Measurements from ENCODE around the gene CFB. TPM values are rescaled to one million over a fixed set of nuclear protein-coding genes. Genes with fewer than 3 reads are reported as not detected.
"Not testable (repeated sequence)": the region's sequence is repeated elsewhere in the genome, so short reads cannot be mapped to it uniquely, and the experiment has no call there.

Gene CFB
- total RNA-seq, 1 experiment from 2014 or later, result 4.7 TPM

- in situ Hi-C loops (cut with HindIII; ENCODE audit: low pct_unique_long_range_greater_than_20kb, low sequenced_read_pairs), result no loop called here
- DNase-seq (ENCODE audit: low read depth), result peak; percentile 23
Observed at GRCh38 chr6:31908791-31909190, 37.1 kb upstream of the CFB start.

GRCh38 chr6:31909298-31909697 is 36.6 kb upstream of the CFB start:
- DNase-seq (ENCODE audit: low read depth); in situ Hi-C loops (cut with HindIII; ENCODE audit: low pct_unique_long_range_greater_than_20kb, low sequenced_read_pairs): not testable (repeated sequence)

GRCh38 chr6:31911826-31912585 is 33.9 kb upstream of the CFB start:
- no peak for DNase-seq (ENCODE audit: low read depth)
- in situ Hi-C loops (cut with HindIII; ENCODE audit: low pct_unique_long_range_greater_than_20kb, low sequenced_read_pairs), result no loop called here

GRCh38 chr6:31915351-31915750 is 30.5 kb upstream of the CFB start:
- in situ Hi-C loops (cut with HindIII; ENCODE audit: low pct_unique_long_range_greater_than_20kb, low sequenced_read_pairs), result no loop called here
- DNase-seq (ENCODE audit: low read depth), result no peak

DNA sequence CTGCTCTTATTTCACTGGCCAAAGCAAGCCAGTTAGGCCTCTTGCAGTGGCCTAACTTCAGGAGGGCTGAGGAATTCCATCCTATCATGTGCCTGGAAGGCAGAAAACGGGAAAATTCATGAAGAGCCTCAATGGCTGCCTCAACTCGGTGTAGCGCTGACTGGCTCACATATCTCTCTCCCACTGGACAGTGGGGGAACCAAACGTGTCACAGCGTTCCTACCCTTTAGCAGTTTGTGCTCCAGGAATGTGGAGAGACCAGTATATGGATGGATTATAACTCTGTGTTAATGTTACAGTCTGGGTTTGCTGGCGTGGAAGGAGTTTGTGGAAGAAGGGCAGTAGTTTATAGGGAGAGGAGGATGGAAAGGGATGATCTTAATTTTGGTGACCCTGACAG is 30.1 kb upstream of the CFB start:
- in situ Hi-C loops (cut with HindIII; ENCODE audit: low pct_unique_long_range_greater_than_20kb, low sequenced_read_pairs), result no loop called here
- no peak for DNase-seq (ENCODE audit: low read depth)

DNA sequence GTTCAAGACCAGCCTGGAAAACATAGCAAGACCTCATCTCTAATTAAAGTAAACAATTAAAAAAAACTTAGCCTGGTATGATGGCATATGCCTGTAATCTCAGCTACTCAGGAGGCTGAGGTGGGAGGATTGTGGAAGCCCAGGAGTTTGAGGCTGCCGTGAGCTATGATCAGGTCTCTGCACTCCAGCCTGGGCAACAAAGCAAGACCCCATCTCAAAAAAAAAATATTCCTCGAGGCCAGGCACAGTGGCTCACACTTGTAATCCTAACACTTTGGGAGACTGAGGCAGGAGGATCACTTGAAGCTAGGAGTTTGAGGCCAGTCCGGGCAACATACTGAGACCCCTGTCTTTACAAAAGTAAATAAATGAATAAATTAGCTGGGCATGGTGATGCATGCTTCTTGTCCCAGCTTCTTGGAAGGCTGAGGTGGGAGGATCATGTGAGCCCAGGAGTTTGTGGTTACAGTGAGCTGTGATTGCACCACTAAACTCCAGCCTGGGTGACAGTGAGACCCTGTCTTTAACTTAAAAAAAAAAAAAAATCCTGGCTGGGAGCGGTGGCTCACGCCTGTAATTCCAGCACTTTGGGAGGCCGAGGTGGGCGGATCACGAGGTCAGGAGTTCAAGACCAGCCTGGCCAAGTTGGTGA is 27.7 kb upstream of the CFB start:
- no peak for DNase-seq (ENCODE audit: low read depth)
- in situ Hi-C loops (cut with HindIII; ENCODE audit: low pct_unique_long_range_greater_than_20kb, low sequenced_read_pairs), result no loop called here

GRCh38 chr6:31919624-31920303 is 26.1 kb upstream of the CFB start:
- in situ Hi-C loops (cut with HindIII; ENCODE audit: low pct_unique_long_range_greater_than_20kb, low sequenced_read_pairs), result no loop called here
- DNase-seq (ENCODE audit: low read depth), result no peak

GRCh38 chr6:31920811-31921210 is 25.1 kb upstream of the CFB start:
- no peak for DNase-seq (ENCODE audit: low read depth)
- in situ Hi-C loops (cut with HindIII; ENCODE audit: low pct_unique_long_range_greater_than_20kb, low sequenced_read_pairs), result no loop called here

DNA sequence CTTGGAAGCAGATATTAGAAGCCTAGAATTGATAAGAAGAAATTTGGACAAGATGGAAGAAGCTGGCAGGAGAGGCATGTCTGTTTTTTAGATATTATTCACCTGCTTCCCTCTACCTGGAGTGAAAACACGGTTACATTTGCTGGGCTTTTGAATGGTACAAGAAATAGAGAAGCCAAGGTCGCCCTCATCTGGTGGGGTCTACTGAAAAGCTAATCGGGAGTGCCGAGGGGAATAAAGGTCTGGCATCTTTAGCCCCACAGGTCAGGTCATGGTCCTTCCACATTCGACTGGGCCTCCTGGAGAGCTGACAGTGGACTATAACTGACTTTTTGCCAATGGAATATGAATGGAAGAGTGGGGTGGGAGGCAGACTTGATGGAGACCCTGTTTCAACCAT is 23.0 kb upstream of the CFB start:
- DNase-seq (ENCODE audit: low read depth), result no peak
- in situ Hi-C loops (cut with HindIII; ENCODE audit: low pct_unique_long_range_greater_than_20kb, low sequenced_read_pairs), result no loop called here

DNA sequence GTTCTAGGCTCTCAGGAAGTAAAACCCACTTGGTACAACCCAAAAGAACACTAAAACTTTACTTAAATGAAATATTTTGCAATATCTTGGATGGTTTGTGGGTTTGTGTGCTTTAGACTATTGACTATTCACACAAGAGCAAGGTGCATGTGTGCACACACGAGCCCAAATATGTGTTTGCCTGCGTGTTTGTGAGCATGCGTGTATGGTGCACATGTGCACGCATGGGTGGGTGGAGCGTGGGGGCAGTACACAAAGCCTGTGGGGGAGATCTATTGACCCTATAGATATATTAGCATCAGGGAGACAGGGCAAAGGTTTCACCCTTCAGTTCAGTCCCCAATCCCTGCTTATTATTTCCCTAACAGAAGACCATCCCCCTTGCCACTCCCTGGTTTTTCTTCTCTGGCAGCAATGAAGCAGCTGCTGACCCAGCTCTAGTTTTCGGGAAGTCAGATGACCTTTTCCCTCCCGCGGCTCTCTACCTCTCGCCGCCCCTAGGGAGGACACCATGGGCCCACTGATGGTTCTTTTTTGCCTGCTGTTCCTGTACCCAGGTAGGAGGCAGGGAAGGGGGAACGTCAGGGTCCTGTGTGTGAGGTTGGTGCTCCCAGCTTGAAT is 18.5 kb upstream of the CFB start, which contains the start of gene C2:
Gene C2 (plus strand): TSS at position 476 of the 621 bp plus-strand sequence. CDS start 36 bp downstream, at position 512.
- in situ Hi-C loops (cut with HindIII; ENCODE audit: low pct_unique_long_range_greater_than_20kb, low sequenced_read_pairs), result no loop called here
- DNase-seq (ENCODE audit: low read depth), result no peak

DNA sequence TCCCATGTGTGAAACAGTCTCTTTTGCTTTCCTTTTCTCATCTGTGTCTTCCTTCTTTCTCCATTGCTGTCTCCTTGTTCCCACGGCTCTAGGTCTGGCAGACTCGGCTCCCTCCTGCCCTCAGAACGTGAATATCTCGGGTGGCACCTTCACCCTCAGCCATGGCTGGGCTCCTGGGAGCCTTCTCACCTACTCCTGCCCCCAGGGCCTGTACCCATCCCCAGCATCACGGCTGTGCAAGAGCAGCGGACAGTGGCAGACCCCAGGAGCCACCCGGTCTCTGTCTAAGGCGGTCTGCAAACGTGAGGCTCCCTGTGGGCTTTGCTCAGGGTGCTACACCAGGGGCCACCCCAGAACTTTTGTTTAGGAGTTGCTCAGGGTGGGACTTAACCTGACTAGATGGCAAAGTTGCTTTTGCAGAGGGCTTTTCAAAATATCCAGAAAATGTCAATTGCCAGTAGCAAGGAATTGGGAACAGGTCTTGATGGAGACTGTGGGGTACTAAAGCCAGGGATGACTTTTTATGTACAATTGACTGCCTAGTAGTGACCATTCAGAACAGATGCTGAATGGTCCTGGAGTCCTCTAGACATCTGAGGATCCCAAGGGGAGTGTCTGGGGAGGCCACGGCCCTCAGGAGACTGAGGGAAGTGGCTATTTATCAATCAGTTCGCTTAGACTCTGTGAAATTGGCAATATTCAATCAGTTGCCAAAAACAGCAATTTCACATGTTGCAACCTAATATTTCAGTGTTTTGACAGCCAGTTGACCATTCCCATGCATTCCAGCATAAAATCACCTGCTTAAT is 17.8 kb upstream of the CFB start:
- in situ Hi-C loops (cut with HindIII; ENCODE audit: low pct_unique_long_range_greater_than_20kb, low sequenced_read_pairs), result no loop called here
- no peak for DNase-seq (ENCODE audit: low read depth)

DNA sequence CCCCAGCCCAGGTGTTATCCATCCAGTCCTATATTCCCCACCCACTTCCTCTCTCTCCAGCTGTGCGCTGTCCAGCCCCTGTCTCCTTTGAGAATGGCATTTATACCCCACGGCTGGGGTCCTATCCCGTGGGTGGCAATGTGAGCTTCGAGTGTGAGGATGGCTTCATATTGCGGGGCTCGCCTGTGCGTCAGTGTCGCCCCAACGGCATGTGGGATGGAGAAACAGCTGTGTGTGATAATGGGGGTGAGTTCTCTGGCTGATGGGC is 17.3 kb upstream of the CFB start:
- in situ Hi-C loops (cut with HindIII; ENCODE audit: low pct_unique_long_range_greater_than_20kb, low sequenced_read_pairs), result no loop called here
- DNase-seq (ENCODE audit: low read depth), result no peak

DNA sequence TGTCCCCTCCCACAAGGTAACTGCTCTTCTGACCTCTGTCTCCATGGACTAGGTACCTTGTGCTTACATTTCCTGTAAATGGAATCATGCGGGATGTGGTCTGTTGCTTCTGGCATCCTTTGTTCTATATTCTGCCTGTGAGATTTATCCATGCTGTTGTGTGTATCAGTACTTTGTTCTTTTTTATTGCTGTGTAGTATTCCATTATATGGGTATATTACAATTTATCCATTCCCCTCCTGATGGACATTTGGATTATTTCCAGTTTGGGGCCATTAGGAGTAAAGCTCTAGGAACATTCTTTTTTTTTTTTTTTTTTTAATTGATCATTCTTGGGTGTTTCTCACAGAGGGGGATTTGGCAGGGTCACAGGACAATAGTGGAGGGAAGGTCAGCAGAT is 14.9 kb upstream of the CFB start:
- in situ Hi-C loops (cut with HindIII; ENCODE audit: low pct_unique_long_range_greater_than_20kb, low sequenced_read_pairs), result no loop called here

DNA sequence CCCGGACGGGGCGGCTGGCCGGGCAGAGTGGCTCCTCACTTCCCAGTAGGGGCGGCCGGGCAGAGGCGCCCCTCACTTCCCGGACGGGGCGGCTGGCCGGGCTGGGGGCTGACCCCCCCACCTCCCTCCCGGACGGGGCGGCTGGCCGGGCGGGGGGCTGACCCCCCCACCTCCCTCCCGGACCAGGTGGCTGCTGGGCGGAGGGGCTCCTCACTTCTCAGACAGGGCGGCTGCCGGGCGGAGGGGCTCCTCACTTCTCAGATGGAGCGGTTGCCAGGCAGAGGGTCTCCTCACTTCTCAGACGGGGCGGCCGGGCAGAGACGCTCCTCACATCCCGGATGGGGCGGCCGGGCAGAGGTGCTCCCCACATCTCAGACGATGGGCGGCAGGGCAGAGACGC is 13.8 kb upstream of the CFB start:
- DNase-seq (ENCODE audit: low read depth); in situ Hi-C loops (cut with HindIII; ENCODE audit: low pct_unique_long_range_greater_than_20kb, low sequenced_read_pairs): not testable (repeated sequence)

More for the DNA sequence above, 14.9 kb upstream of the CFB start:
- no peak for DNase-seq (ENCODE audit: low read depth)

GRCh38 chr6:31933537-31933936 is 12.4 kb upstream of the CFB start:
- in situ Hi-C loops (cut with HindIII; ENCODE audit: low pct_unique_long_range_greater_than_20kb, low sequenced_read_pairs), result no loop called here

DNA sequence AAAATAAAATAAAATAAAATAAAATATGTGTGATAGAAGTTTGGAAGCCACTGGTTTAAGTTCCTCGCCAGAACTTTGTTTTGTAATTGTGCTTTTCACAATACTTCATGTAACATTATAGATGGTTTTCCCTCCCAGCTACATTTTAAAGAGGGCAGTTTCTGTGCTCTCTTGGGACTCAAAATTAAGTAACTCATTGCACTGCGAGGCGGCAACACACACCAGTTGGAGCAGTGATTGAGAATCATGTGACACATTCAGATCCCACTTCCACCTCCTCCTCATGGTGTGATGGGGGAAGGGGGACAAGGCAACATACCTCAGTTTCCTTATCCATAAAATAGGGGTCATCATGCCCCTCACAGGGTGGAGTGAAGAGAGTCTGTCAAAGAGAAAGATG is 10.9 kb upstream of the CFB start:
- in situ Hi-C loops (cut with HindIII; ENCODE audit: low pct_unique_long_range_greater_than_20kb, low sequenced_read_pairs), result no loop called here
- no peak for DNase-seq (ENCODE audit: low read depth)

More at GRCh38 chr6:31933537-31933936, 12.4 kb upstream of the CFB start:
- DNase-seq (ENCODE audit: low read depth), result no peak

GRCh38 chr6:31935823-31936222 is 10.1 kb upstream of the CFB start:
- in situ Hi-C loops (cut with HindIII; ENCODE audit: low pct_unique_long_range_greater_than_20kb, low sequenced_read_pairs), result no loop called here
- no peak for DNase-seq (ENCODE audit: low read depth)

GRCh38 chr6:31940256-31940664 is 5.6 kb upstream of the CFB start:
- peak; percentile 41 for DNase-seq (ENCODE audit: low read depth)
- in situ Hi-C loops (cut with HindIII; ENCODE audit: low pct_unique_long_range_greater_than_20kb, low sequenced_read_pairs), result no loop called here
